Endothelial cell of umbilical vein (primary cell): ENCODE measurements around the gene POGLUT3. TPM values are rescaled to one million over a fixed set of nuclear protein-coding genes. Genes with fewer than 3 reads are reported as not detected.

ENCODE experiments used
- BruUV-seq: library from RNA; stranded (reverse); fragments of 400-500 nt; replicated peaks from 2 replicates; lab custom pipeline; 2021; lab: Mats Ljungman, UMichigan
- CTCF ChIA-PET: fragments of 300-600, 350-600 bp; sonication (Branson Sonifier 250); formaldehyde crosslinking; loops from one replicate; lab custom pipeline; 2021; ENCODE audit warnings: antibody characterized with exemption, inconsistent platforms; lab: Charles Lee
- POLR2A ChIA-PET: fragments of 300-600, 350-600 bp; sonication (Branson Sonifier 250); formaldehyde crosslinking; loops from one replicate; lab custom pipeline; 2021; ENCODE audit warnings: antibody characterized with exemption, inconsistent platforms; lab: Charles Lee
- DNase-seq: peaks from one replicate; pipeline ENCODE4 v3.0.0-alpha.2; 2011; ENCODE audit warnings: low read depth, low spot score
- FAIRE-seq: peaks from 2 replicates; lab custom pipeline; 2011; peaks lifted over from hg19 to GRCh38; lab: Jason Lieb, UNC
- H2AFZ ChIP-seq: 2 replicates; pipeline ENCODE4 v1.6.0; 2012; ENCODE audit warnings: low read depth, low read length, control low read depth, inconsistent platforms
- H3K27ac ChIP-seq: 2 replicates; pipeline ENCODE4 v1.5.1; 2011; ENCODE audit warnings: low read depth, mild to moderate bottlenecking, control low read depth, low read length, moderate library complexity; ENCODE audit not compliant: insufficient read depth
- H3K27me3 ChIP-seq, 2 experiments: 2 replicates each; pipeline versions ENCODE4 v1.6.0 to v1.6.1; 2011; ENCODE audit warnings: low read length in 2 of 2, mixed read lengths in 1 of 2; ENCODE audit not compliant: control insufficient read depth in 2 of 2, insufficient read depth in 2 of 2
- H3K36me3 ChIP-seq, 2 experiments: 2 replicates in 1 of 2; 3 replicates in 1 of 2; pipeline ENCODE4 v1.5.1; 2011; ENCODE audit warnings: low read length in 2 of 2, mild to moderate bottlenecking in 1 of 2, moderate library complexity in 1 of 2; ENCODE audit not compliant: control insufficient read depth in 2 of 2, insufficient read depth in 2 of 2; ENCODE audit errors: extremely low read depth in 1 of 2
- H3K4me1 ChIP-seq: 3 replicates; pipeline ENCODE4 v1.5.1; 2011; ENCODE audit warnings: mild to moderate bottlenecking, low read length; ENCODE audit not compliant: control insufficient read depth, insufficient read depth; ENCODE audit errors: extremely low read depth
- H3K4me2 ChIP-seq: 2 replicates; pipeline ENCODE4 v1.6.1; 2011; ENCODE audit warnings: low read length, control low read depth, mixed read lengths; ENCODE audit not compliant: insufficient read depth
- H3K4me3 ChIP-seq, 3 experiments: fragments of 200-600 bp in 1 of 3; sonication (generic), shearing (Covaris generic) in 1 of 3; replicated peaks in 1 of 3; 2 replicates each; pipeline ENCODE4 v1.5.1; 2011 to 2016; ENCODE audit warnings: control low read depth in 3 of 3, low read length in 3 of 3, mild to moderate bottlenecking in 2 of 3, inconsistent platforms in 1 of 3, low read depth in 1 of 3, moderate library complexity in 1 of 3; ENCODE audit not compliant: insufficient read depth in 1 of 3
- H3K79me2 ChIP-seq: 2 replicates; pipeline ENCODE4 v1.6.0; 2012; ENCODE audit warnings: low read length, inconsistent platforms; ENCODE audit not compliant: control insufficient read depth, insufficient read depth
- H3K9ac ChIP-seq: replicated peaks from 2 replicates; pipeline ENCODE3; 2011; ENCODE audit warnings: low read length, control low read depth; ENCODE audit not compliant: insufficient read depth; ENCODE audit errors: extremely low read depth
- H3K9me1 ChIP-seq: replicated peaks from 3 replicates; pipeline ENCODE4 v1.6.0; 2011; ENCODE audit warnings: mild to moderate bottlenecking, low read length; ENCODE audit not compliant: control insufficient read depth, insufficient read depth; ENCODE audit errors: extremely low read depth
- H3K9me3 ChIP-seq: replicated peaks from 2 replicates; pipeline ENCODE4 v1.5.1; 2012; ENCODE audit warnings: low read length, inconsistent platforms; ENCODE audit not compliant: control insufficient read depth, insufficient read depth
- H4K20me1 ChIP-seq: replicated peaks from 2 replicates; pipeline ENCODE3; 2011; ENCODE audit warnings: mild to moderate bottlenecking, low read length; ENCODE audit not compliant: control insufficient read depth, insufficient read depth; ENCODE audit errors: extremely low read depth
- CTCF ChIP-seq, 2 donors: IDR thresholded peaks; 1 replicate in 1 of 2; 2 replicates in 1 of 2; pipeline ENCODE4 v1.5.1; 2011; ENCODE audit warnings: low read length in 2 of 2, mild to moderate bottlenecking in 2 of 2, moderate library complexity in 2 of 2, control low read depth in 1 of 2, inconsistent platforms in 1 of 2, low read depth in 1 of 2; ENCODE audit not compliant: insufficient read depth in 1 of 2; ENCODE audit errors: extremely low read depth in 1 of 2
- EZH2 ChIP-seq: IDR thresholded peaks from 2 replicates; pipeline ENCODE4 v1.6.1; 2012; ENCODE audit warnings: borderline replicate concordance, low read depth, mild to moderate bottlenecking, moderate library complexity, low read length, inconsistent platforms; ENCODE audit not compliant: severe bottlenecking
- FOS ChIP-seq: IDR thresholded peaks from 2 replicates; pipeline ENCODE4 v1.6.1; 2011; ENCODE audit warnings: mild to moderate bottlenecking, low read length, moderate library complexity, borderline replicate concordance; ENCODE audit not compliant: insufficient read depth
- GATA2 ChIP-seq: IDR thresholded peaks from 2 replicates; pipeline ENCODE4 v1.7.0; 2011; ENCODE audit warnings: low read depth, mild to moderate bottlenecking, moderate library complexity, mixed read lengths, low read length; ENCODE audit not compliant: insufficient read length, insufficient read depth
- JUN ChIP-seq: IDR thresholded peaks from 2 replicates; pipeline ENCODE4 v1.6.1; 2011; ENCODE audit warnings: borderline replicate concordance, low read depth; ENCODE audit not compliant: insufficient read length, insufficient read depth
- MYC ChIP-seq: IDR thresholded peaks from one replicate; pipeline ENCODE4 v1.6.1; 2011; ENCODE audit warnings: mild to moderate bottlenecking, low read depth, low read length
- POLR2A ChIP-seq: IDR thresholded peaks from 2 replicates; pipeline ENCODE4 v1.6.1; 2012; ENCODE audit warnings: low read depth, mild to moderate bottlenecking, control low read depth, low read length
- POLR2AphosphoS5 ChIP-seq: IDR thresholded peaks from 2 replicates; pipeline ENCODE4 v1.6.1; 2012; ENCODE audit warnings: low read depth, mild to moderate bottlenecking, control low read depth, low read length, moderate library complexity; ENCODE audit not compliant: insufficient read depth
- dilution Hi-C: fragments of 300-500 bp; cut with MboI; formaldehyde crosslinking; loops from one replicate; pipeline ENCODE4 v1.15.0; 2019; ENCODE audit warnings: low sequenced_read_pairs; ENCODE audit not compliant: extremely low pct_ligation_motif_present
- intact Hi-C: fragments of 100-400 bp; cut with micrococcal nuclease; formaldehyde crosslinking; loops from one replicate; pipeline ENCODE4 v1.10.0; 2022
- polyA plus RNA-seq, 4 experiments: library from polyadenylated mRNA; depleted of rRNA in 3 of 4; stranded (reverse) in 3 of 4; unstranded in 1 of 4; fragments of >200 nt; gene quantifications; 2 replicates each; pipeline versions ENCODE4 v1.2.1 to v1.2.3, GENCODE V29; 2011 to 2012; ENCODE audit warnings: missing spikeins in 1 of 4
- total RNA-seq: library from RNA; stranded (reverse); gene quantifications from 2 replicates; pipeline ENCODE4 v1.2.3, GENCODE V29; 2021
- TF ChIP-seq, protein P1 (sequence below): IDR thresholded peaks from 2 replicates; pipeline ENCODE4 v1.6.1; 2011; ENCODE audit not compliant: insufficient read depth, insufficient read length

POGLUT3 gene
- total and polyA plus RNA-seq, 2 donors (not counting 3 experiments of a cell fraction or from before 2014, with no cell fraction given), result 14.3 to 46.4 TPM

GRCh38 chr11:108491936-108492335 lies 6.2 kb downstream of the POGLUT3 start:
- Histone ChIP-seq H3K27ac (no peak overlapping the region), H3K9me1 (no peaks in the 10 kb centered on the region), H3K9ac (no peak overlapping the region), H3K4me3 (no peak overlapping the region), H3K4me2 (no peak overlapping the region), H3K9me3 (no peaks in the 10 kb centered on the region), H3K36me3 (peaks cover 3 to 4% of the 10 kb centered on the region in 2 experiments), H2AFZ (no peak overlapping the region), H3K4me1 (peaks cover 6% of the 10 kb centered on the region), H3K79me2 (peaks cover 13% of the 10 kb centered on the region), H3K27me3 (no peaks in the 10 kb centered on the region), H4K20me1 (no peaks in the 10 kb centered on the region)
- CTCF ChIA-PET, result interaction anchor here (0.7 to 1.8 kb wide), 2 partner anchors 11 to 1289 kb away, joined by 3 to 5 read pairs; no protein-coding TSS in a partner anchor
- FAIRE-seq (no peak), DNase-seq (no peak)
- dilution Hi-C loops (no loop called here), intact Hi-C loops (no loop called here)
- no TSS peak for BruUV-seq
- no peak for TF ChIP-seq POLR2AphosphoS5
- TF ChIP-seq MYC, result no peak
- no peak for TF ChIP-seq JUN
- no peak for TF ChIP-seq POLR2A
- TF ChIP-seq FOS, result no peak
- POLR2A ChIA-PET, result no interaction called here

DNA sequence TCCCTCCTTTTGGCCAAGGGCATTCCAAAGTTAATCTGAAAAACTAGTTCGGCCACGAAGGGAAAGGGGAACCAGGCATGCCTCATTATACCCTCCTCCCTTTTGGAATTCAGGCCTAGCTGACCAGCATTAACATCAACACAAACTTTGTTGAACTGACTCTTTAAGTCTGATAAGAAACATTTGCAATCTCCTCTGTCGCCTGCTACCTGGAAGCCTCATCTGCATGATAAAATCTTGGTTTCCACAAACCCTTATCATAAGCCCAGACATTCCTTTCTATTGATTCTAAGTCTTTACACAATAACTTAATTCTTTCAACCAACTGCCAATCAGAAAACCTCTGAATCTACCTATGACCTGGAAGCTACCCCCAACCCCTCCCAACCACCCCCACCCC lies 11.4 kb downstream of the POGLUT3 start:
- Histone ChIP-seq H3K27ac (no peak overlapping the region), H3K36me3 (peaks cover 3 to 6% of the 10 kb centered on the region in 2 experiments), H3K9me1 (no peaks in the 10 kb centered on the region), H4K20me1 (no peaks in the 10 kb centered on the region), H3K9ac (no peak overlapping the region), H3K4me3 (no peak overlapping the region), H3K27me3 (no peaks in the 10 kb centered on the region), H3K4me2 (no peak overlapping the region), H2AFZ (no peak overlapping the region), H3K79me2 (no peaks in the 10 kb centered on the region), H3K4me1 (no peaks in the 10 kb centered on the region), H3K9me3 (no peaks in the 10 kb centered on the region)
- DNase-seq, result no peak
- FAIRE-seq, result no peak
- dilution Hi-C loops, result no loop called here
- intact Hi-C loops, result no loop called here
- CTCF ChIA-PET, result no interaction called here
- no TSS peak for BruUV-seq
- POLR2A ChIA-PET, result no interaction called here
- TF ChIP-seq CTCF (IDR thresholded peaks at IDR 0.05; ENCODE audit: extremely low read depth in 1 of 2, insufficient read depth in 1 of 2, low read depth in 1 of 2, low read length in 2 of 2) (no peak), GATA2 (no peak), POLR2AphosphoS5 (no peak), EZH2 (no peak)
- TF ChIP-seq, protein P1, sequence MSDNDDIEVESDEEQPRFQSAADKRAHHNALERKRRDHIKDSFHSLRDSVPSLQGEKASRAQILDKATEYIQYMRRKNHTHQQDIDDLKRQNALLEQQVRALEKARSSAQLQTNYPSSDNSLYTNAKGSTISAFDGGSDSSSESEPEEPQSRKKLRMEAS, result no peak
